ENCODE data around the gene CEP78. TPM values are rescaled to one million over a fixed set of nuclear protein-coding genes. Genes with fewer than 3 reads are reported as not detected.

Gene CEP78
- total RNA-seq, 3 donors from 2014 or later, result 5.7 to 15.6 (median 11.2) TPM

GRCh38 chr9:78248635-78249034 lies 12.8 kb downstream of the CEP78 start:
- ATAC-seq, result no peak
- Histone ChIP-seq H3K9me3 (no peaks in the 10 kb centered on the region), H3K4me3 (no peak overlapping the region), H3K4me1 (ENCODE audit: low read depth) (no peaks in the 10 kb centered on the region), H3K36me3 (ENCODE audit: low read depth) (no peaks in the 10 kb centered on the region)
- DNase-seq, result no peak
- no peak for TF ChIP-seq CTCF (IDR thresholded peaks at IDR 0.05)
- intact Hi-C loops (cut with DNase I, micrococcal nuclease), result no loop called here

DNA sequence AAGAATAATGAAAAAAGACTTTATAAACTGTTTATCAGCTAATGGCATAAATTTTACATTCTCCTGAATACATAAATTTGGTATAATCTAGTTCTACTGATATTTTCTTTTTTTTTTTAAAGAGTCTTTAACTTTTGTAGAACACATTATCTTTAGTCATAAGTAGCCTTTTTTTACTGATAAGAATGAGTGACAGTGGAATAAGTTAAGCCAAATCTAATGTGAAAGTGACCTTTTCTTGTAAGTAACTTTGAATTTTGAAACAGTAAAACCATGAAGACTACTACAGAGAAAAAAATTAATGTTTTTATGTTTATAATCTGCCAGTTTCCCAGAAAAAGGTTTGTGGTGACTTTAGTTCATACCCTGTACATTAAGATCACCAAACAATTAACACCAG lies 13.7 kb downstream of the CEP78 start:
- H3K4me3 ChIP-seq, result no peak overlapping the region
- TF ChIP-seq CTCF (IDR thresholded peaks at IDR 0.05), result no peak
- H3K36me3 ChIP-seq (ENCODE audit: low read depth), result no peaks in the 10 kb centered on the region
- DNase-seq (no peak), ATAC-seq (no peak)
- intact Hi-C loops (cut with DNase I, micrococcal nuclease), result no loop called here
- H3K9me3 ChIP-seq, result no peaks in the 10 kb centered on the region
- no peaks in the 10 kb centered on the region for H3K4me1 ChIP-seq (ENCODE audit: low read depth)

GRCh38 chr9:78252616-78253015 lies 16.7 kb downstream of the CEP78 start:
- no peaks in the 10 kb centered on the region for H3K9me3 ChIP-seq
- no peak overlapping the region for H3K4me3 ChIP-seq
- DNase-seq (no peak), ATAC-seq (no peak)
- no peaks in the 10 kb centered on the region for H3K4me1 ChIP-seq (ENCODE audit: low read depth)
- TF ChIP-seq CTCF (IDR thresholded peaks at IDR 0.05), result no peak
- intact Hi-C loops (cut with DNase I, micrococcal nuclease), result no loop called here
- no peaks in the 10 kb centered on the region for H3K36me3 ChIP-seq (ENCODE audit: low read depth)

DNA sequence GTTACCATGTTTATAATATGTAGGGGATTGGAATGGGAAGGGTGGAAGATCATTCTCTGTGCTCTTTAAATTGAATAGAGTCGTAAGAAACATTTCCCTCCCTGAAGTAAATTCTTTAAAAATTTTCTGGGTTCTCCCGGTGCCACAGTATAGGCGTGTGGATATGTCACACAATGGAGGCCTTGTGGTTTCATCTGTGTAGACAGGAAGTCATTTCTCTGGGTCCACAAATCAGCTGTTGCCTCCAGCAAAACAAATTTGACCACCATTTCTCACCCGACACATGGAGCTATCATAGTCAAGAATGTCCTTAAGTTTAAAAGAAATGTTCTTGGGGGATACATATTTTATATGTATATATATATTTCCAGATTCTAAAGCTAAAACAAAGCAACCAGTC lies 17.4 kb downstream of the CEP78 start:
- H3K4me3 ChIP-seq, result no peak overlapping the region
- TF ChIP-seq CTCF (IDR thresholded peaks at IDR 0.05), result no peak
- H3K9me3 ChIP-seq, result no peaks in the 10 kb centered on the region
- DNase-seq (no peak), ATAC-seq (no peak)
- intact Hi-C loops (cut with DNase I, micrococcal nuclease), result no loop called here
- no peaks in the 10 kb centered on the region for H3K4me1 ChIP-seq (ENCODE audit: low read depth)
- H3K36me3 ChIP-seq (ENCODE audit: low read depth), result no peaks in the 10 kb centered on the region

DNA sequence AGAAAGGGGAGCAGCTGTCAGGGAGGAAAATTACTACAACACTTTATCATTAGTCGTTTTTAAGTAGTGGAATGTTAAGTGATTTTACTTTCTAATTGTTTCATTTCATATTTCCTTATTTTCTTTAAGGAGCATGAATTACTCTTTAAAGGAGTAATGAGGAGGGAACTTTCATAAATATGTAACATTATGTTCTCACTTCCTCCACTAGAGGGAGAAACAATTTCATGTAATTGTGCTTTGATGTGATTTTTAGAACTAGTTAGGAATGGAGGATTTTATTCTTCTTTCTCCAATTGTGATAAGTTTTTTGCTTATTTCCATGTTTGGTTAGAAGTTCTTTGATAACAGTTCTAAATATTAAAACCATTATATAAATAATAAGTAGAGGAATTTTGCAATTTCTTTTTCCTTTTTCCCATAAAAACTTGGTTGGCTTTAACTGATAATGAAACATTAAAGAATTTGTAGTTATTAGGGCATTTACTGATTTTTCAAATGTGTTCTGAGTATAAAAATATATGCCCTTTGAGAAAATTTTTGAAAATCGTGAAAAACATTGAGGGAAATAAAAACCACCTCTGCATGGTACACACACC lies 25.6 kb downstream of the CEP78 start:
- Histone ChIP-seq H3K9me3 (no peaks in the 10 kb centered on the region), H3K4me1 (ENCODE audit: low read depth) (no peaks in the 10 kb centered on the region), H3K36me3 (ENCODE audit: low read depth) (no peaks in the 10 kb centered on the region), H3K4me3 (no peak overlapping the region)
- DNase-seq (no peak), ATAC-seq (no peak)
- no peak for TF ChIP-seq CTCF (IDR thresholded peaks at IDR 0.05)
- intact Hi-C loops (cut with DNase I, micrococcal nuclease), result loop anchor here (5.0 to 10.0 kb wide), 2 partner anchors 103 to 106 kb away; no protein-coding TSS in a partner anchor

DNA sequence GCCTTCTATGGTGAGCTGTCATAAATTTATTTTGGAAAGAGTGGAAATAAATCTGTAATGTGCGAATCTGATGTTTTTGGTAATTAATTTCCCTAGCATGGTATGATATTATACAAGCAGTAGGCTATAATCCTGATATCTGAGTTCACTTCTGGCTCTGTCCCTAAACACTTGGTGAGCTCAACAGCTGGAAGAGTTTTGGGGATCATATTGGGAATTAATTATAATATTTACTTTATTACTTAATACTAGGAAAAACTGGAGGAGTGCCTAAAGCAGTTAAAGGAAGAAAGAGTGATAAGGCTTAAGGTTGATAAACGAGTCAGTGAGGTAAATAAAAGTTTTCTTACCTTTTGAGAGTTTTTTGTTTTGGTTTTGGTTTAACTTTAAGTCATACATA lies 26.8 kb downstream of the CEP78 start:
- no peaks in the 10 kb centered on the region for H3K4me1 ChIP-seq (ENCODE audit: low read depth)
- H3K9me3 ChIP-seq, result no peaks in the 10 kb centered on the region
- ATAC-seq, result no peak
- no peaks in the 10 kb centered on the region for H3K36me3 ChIP-seq (ENCODE audit: low read depth)
- no peak for DNase-seq
- intact Hi-C loops (cut with DNase I, micrococcal nuclease), result loop anchor here (5.0 to 10.0 kb wide), 2 partner anchors 102 to 105 kb away; no protein-coding TSS in a partner anchor
- no peak overlapping the region for H3K4me3 ChIP-seq
- TF ChIP-seq CTCF (IDR thresholded peaks at IDR 0.05), result no peak

All from mucosa of descending colon (tissue), 3 donors.